IMR-90 (cell line): ENCODE measurements around the gene ZBED2. TPM values are rescaled to one million over a fixed set of nuclear protein-coding genes. Genes with fewer than 3 reads are reported as not detected.

Experiments
- ATAC-seq: fragments of 200-7000 bp; cut with Tn5 transposase; 2 replicates; pipeline ENCODE4 v1.9.1; 2020; ENCODE audit warnings: low read depth, mild to moderate bottlenecking, moderate library complexity
- BruUV-seq: library from RNA; stranded (reverse); fragments of 400-500 nt; replicated peaks from 2 replicates; lab custom pipeline; 2021; lab: Mats Ljungman, UMichigan
- CTCF ChIA-PET: fragments of 300-600 bp; formaldehyde crosslinking; extraction: SDS; loops from one replicate; lab custom pipeline; 2021; ENCODE audit warnings: antibody characterized with exemption; lab: Yijun Ruan, JAX
- POLR2A ChIA-PET: fragments of 300-600 bp; sonication (Branson Sonifier 250); formaldehyde crosslinking; loops from one replicate; lab custom pipeline; 2022; ENCODE audit warnings: antibody characterized with exemption; ENCODE audit not compliant: unreplicated experiment; lab: Charles Lee
- DNase-seq: peaks from one replicate; pipeline ENCODE4 v3.0.0; 2013
- H2AFZ ChIP-seq: replicated peaks from 2 replicates; pipeline ENCODE3; 2013; ENCODE audit warnings: low read length, mild to moderate bottlenecking; ENCODE audit not compliant: poor library complexity
- H2AK5ac ChIP-seq: 2 replicates; pipeline ENCODE4 v1.6.1; 2013; ENCODE audit warnings: low read depth, low read length, inconsistent platforms
- H2AK9ac ChIP-seq: replicated peaks from 2 replicates; pipeline ENCODE3; 2013; ENCODE audit warnings: mild to moderate bottlenecking, low read depth, low read length, moderate library complexity; ENCODE audit not compliant: poor library complexity
- H2BK120ac ChIP-seq: 2 replicates; pipeline ENCODE4 v1.6.1; 2013; ENCODE audit warnings: low read depth, low read length, inconsistent platforms
- H2BK15ac ChIP-seq: 3 replicates; pipeline ENCODE4 v1.6.1; 2013; ENCODE audit warnings: low read depth, low read length, inconsistent platforms
- H2BK20ac ChIP-seq: 2 replicates; pipeline ENCODE4 v1.6.1; 2013; ENCODE audit warnings: low read depth, mild to moderate bottlenecking, inconsistent platforms, low read length, moderate library complexity
- H2BK5ac ChIP-seq: 2 replicates; pipeline ENCODE4 v1.6.1; 2013; ENCODE audit warnings: mild to moderate bottlenecking, low read depth, low read length, inconsistent platforms; ENCODE audit not compliant: poor library complexity, severe bottlenecking
- H3K14ac ChIP-seq: replicated peaks from 2 replicates; pipeline ENCODE4 v1.6.1; 2013; ENCODE audit warnings: low read depth, low read length, inconsistent platforms
- H3K18ac ChIP-seq: 2 replicates; pipeline ENCODE4 v1.6.1; 2013; ENCODE audit warnings: low read depth, low read length, control low read depth
- H3K23ac ChIP-seq: 2 replicates; pipeline ENCODE4 v1.6.1; 2013; ENCODE audit warnings: low read depth, low read length, inconsistent platforms
- H3K27ac ChIP-seq: 2 replicates; pipeline ENCODE4 v1.5.1; 2013; ENCODE audit warnings: mild to moderate bottlenecking, control low read depth, low read length; ENCODE audit not compliant: insufficient read depth
- H3K27me3 ChIP-seq: 2 replicates; pipeline ENCODE4 v1.6.1; 2013; ENCODE audit warnings: low read length; ENCODE audit not compliant: control insufficient read depth, insufficient read depth
- H3K36me3 ChIP-seq: 2 replicates; pipeline ENCODE4 v1.6.1; 2013; ENCODE audit warnings: low read length, mixed read lengths; ENCODE audit not compliant: control insufficient read depth, insufficient read depth
- H3K4ac ChIP-seq: 2 replicates; pipeline ENCODE4 v1.6.1; 2013; ENCODE audit warnings: low read depth, low read length, inconsistent platforms
- H3K4me1 ChIP-seq: 2 replicates; pipeline ENCODE4 v1.6.1; 2013; ENCODE audit warnings: low read length, mixed read lengths; ENCODE audit not compliant: control insufficient read depth, insufficient read depth
- H3K4me2 ChIP-seq: 2 replicates; pipeline ENCODE4 v1.6.1; 2013; ENCODE audit warnings: low read depth, mild to moderate bottlenecking, control low read depth, low read length, moderate library complexity
- H3K4me3 ChIP-seq: 2 replicates; pipeline ENCODE4 v1.5.1; 2013; ENCODE audit warnings: low read depth, mild to moderate bottlenecking, control low read depth, low read length, moderate library complexity; ENCODE audit not compliant: insufficient read depth
- H3K56ac ChIP-seq: 2 replicates; pipeline ENCODE4 v1.6.1; 2013; ENCODE audit warnings: low read length, inconsistent platforms; ENCODE audit not compliant: insufficient read depth; ENCODE audit errors: extremely low read depth
- H3K79me1 ChIP-seq, 2 experiments: 2 replicates each; pipeline ENCODE4 v1.6.1; 2013; ENCODE audit warnings: low read length in 2 of 2, inconsistent platforms in 1 of 2, low read depth in 1 of 2
- H3K9ac ChIP-seq: 2 replicates; pipeline ENCODE4 v1.6.1; 2013; ENCODE audit warnings: low read depth, low read length, control low read depth
- H3K9me1 ChIP-seq: 2 replicates; pipeline ENCODE4 v1.6.1; 2013; ENCODE audit warnings: low read length, inconsistent platforms; ENCODE audit not compliant: insufficient read depth
- H3K9me3 ChIP-seq: 2 replicates; pipeline ENCODE4 v1.6.1; 2013; ENCODE audit warnings: low read length; ENCODE audit not compliant: control insufficient read depth, insufficient read depth
- H4K20me1 ChIP-seq: 2 replicates; pipeline ENCODE4 v1.6.1; 2013; ENCODE audit warnings: low read length, inconsistent platforms; ENCODE audit not compliant: insufficient read depth
- H4K5ac ChIP-seq: 2 replicates; pipeline ENCODE4 v1.6.1; 2013; ENCODE audit warnings: mild to moderate bottlenecking, low read depth, low read length, control low read depth
- H4K8ac ChIP-seq, 2 experiments: 2 replicates each; pipeline ENCODE4 v1.6.1; 2013; ENCODE audit warnings: low read depth in 2 of 2, low read length in 2 of 2, control low read depth in 1 of 2, inconsistent platforms in 1 of 2
- H4K91ac ChIP-seq: 2 replicates; pipeline ENCODE4 v1.6.1; 2013; ENCODE audit warnings: low read depth, low read length, inconsistent platforms; ENCODE audit not compliant: insufficient read depth
- CEBPB ChIP-seq: IDR thresholded peaks from 2 replicates; pipeline ENCODE4 v1.6.1; 2012; ENCODE audit warnings: low read depth, low read length, improper control_type of control experiment
- CHD1 ChIP-seq: IDR thresholded peaks from 2 replicates; pipeline ENCODE4 v1.6.1; 2012; ENCODE audit warnings: low read depth, low read length, improper control_type of control experiment
- MAFK ChIP-seq: IDR thresholded peaks from 2 replicates; pipeline ENCODE4 v1.6.1; 2012; ENCODE audit warnings: low read depth, low read length, improper control_type of control experiment
- RCOR1 ChIP-seq: IDR thresholded peaks from 2 replicates; pipeline ENCODE4 v1.6.1; 2012; ENCODE audit warnings: mild to moderate bottlenecking, low read length, improper control_type of control experiment; ENCODE audit not compliant: insufficient replicate concordance
- RFX5 ChIP-seq: IDR thresholded peaks from 2 replicates; pipeline ENCODE4 v1.8.0; 2012; ENCODE audit warnings: low read depth, mild to moderate bottlenecking, low read length, moderate library complexity
- SMC3 ChIP-seq: fragments of 150-350 bp; IDR thresholded peaks from 2 replicates; pipeline ENCODE4 v1.6.1; 2016; ENCODE audit warnings: low read depth, mild to moderate bottlenecking, antibody characterized with exemption, low read length, moderate library complexity
- USF2 ChIP-seq: fragments of 150-350 bp; IDR thresholded peaks from 2 replicates; pipeline ENCODE4 v1.6.1; 2017; ENCODE audit warnings: mild to moderate bottlenecking, antibody characterized with exemption, low read length, low read depth
- WGBS, 2 experiments: methylation state at CpG; one replicate each; pipeline versions ENCODE4 v1.1.5 to v1.1.7; 2013; ENCODE audit warnings: missing lambda C conversion rate in 2 of 2; ENCODE audit not compliant: insufficient read length in 1 of 2; ENCODE audit errors: extremely low coverage in 2 of 2; 5-methylcytosine and 5-hydroxymethylcytosine counted together
- dilution Hi-C: fragments of 300-500 bp; cut with HindIII; formaldehyde crosslinking; loops from one replicate; pipeline ENCODE4 v1.14.3; 2018; ENCODE audit warnings: low sequenced_read_pairs; ENCODE audit not compliant: unreplicated experiment
- in situ Hi-C: fragments of 300-500 bp; cut with MboI; formaldehyde crosslinking; loops from 3 replicates; pipeline ENCODE4 v1.14.3; 2019; ENCODE audit warnings: low sequenced_read_pairs, inconsistent platforms, mixed read lengths
- intact Hi-C: fragments of 100-400 bp; cut with micrococcal nuclease; formaldehyde crosslinking; loops from 2 replicates; pipeline ENCODE4 v1.10.0; 2022
- polyA plus RNA-seq, 3 experiments: library from polyadenylated mRNA; depleted of rRNA; stranded (reverse); fragments of >200 nt; gene quantifications; 2 replicates each; pipeline ENCODE4 v1.2.3, GENCODE V29; 2012; ENCODE audit warnings: low replicate concordance in 1 of 3
- total RNA-seq: library from RNA; depleted of rRNA; stranded (reverse); fragments of >200 nt; gene quantifications from 2 replicates; pipeline ENCODE4 v1.2.3, GENCODE V29; 2012

The ZBED2 gene
- total and polyA plus RNA-seq, 2 of the 4 experiments (the other 2 are of a cell fraction): 0.51 to 0.72 TPM

DNA sequence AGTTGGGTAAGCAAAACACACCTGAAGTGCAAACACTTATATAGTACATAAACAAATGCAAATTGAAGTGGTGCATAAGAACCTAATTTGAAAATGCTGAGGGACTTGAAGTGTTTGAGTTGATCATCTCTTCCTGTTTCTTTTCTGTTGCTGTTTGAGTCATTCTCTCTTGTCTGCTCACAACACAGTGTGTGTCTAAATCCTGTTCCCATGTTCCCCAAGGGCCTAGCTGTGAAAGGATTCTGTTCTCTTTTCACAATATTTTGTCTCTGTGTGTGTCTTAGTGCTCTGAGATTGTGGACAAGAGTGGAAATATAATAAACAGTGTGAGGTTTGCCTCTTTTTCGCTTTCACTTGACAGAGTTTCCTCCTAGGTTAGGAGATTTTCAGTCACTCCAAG, 47.1 kb downstream of the ZBED2 start:
- in situ Hi-C loops: no loop called here
- H2AFZ ChIP-seq: no peak overlapping the region
- WGBS, 2 experiments: no CpG with 5 or more reads among the region's 1 CpG

More for the DNA sequence above, 47.1 kb downstream of the ZBED2 start:
- no peak overlapping the region for H4K5ac ChIP-seq
- TF ChIP-seq CEBPB (no peak), RFX5 (no peak), RCOR1 (no peak), SMC3 (no peak), MAFK (no peak), USF2 (no peak), CHD1 (no peak)
- H3K56ac ChIP-seq: no peak overlapping the region
- H2BK5ac ChIP-seq: no peak overlapping the region
- H4K20me1 ChIP-seq: no peaks in the 10 kb centered on the region
- H3K4me3 ChIP-seq: no peak overlapping the region
- CTCF ChIA-PET: no interaction called here
- intact Hi-C loops (no loop called here), dilution Hi-C loops (no loop called here)
- H3K36me3 ChIP-seq: no peaks in the 10 kb centered on the region
- H2BK15ac ChIP-seq: no peak overlapping the region
- H3K9ac ChIP-seq: no peak overlapping the region
- H2BK20ac ChIP-seq: no peak overlapping the region
- H3K9me3 ChIP-seq: no peaks in the 10 kb centered on the region
- H3K4me1 ChIP-seq: no peaks in the 10 kb centered on the region
- no peak overlapping the region for H3K14ac ChIP-seq
- H4K8ac ChIP-seq: no peak overlapping the region; a peak in 1 of 4 replicates
- POLR2A ChIA-PET: no interaction called here
- no peak overlapping the region for H4K91ac ChIP-seq
- ATAC-seq (no peak), DNase-seq (peak; percentile 19)
- H3K4me2 ChIP-seq: no peak overlapping the region
- H3K23ac ChIP-seq: no peak overlapping the region
- no peak overlapping the region for H3K27ac ChIP-seq
- BruUV-seq: no TSS peak
- H3K79me1 ChIP-seq: no peaks in the 10 kb centered on the region
- no peak overlapping the region for H2AK9ac ChIP-seq
- no peak overlapping the region for H3K18ac ChIP-seq
- H3K4ac ChIP-seq: no peak overlapping the region
- no peak overlapping the region for H2AK5ac ChIP-seq
- no peaks in the 10 kb centered on the region; the same call in 1 of the 2 replicates for H3K27me3 ChIP-seq
- H3K9me1 ChIP-seq: no peaks in the 10 kb centered on the region
- H2BK120ac ChIP-seq: no peak overlapping the region
